GM18861 (cell line): ENCODE results near the gene ST3GAL4.

Source experiments
- ATAC-seq: cut with Tn5 transposase; IDR thresholded peaks from one replicate; pipeline ENCODE4 v1.9.1; 2021; ENCODE audit not compliant: unreplicated experiment

ST3GAL4 gene

DNA sequence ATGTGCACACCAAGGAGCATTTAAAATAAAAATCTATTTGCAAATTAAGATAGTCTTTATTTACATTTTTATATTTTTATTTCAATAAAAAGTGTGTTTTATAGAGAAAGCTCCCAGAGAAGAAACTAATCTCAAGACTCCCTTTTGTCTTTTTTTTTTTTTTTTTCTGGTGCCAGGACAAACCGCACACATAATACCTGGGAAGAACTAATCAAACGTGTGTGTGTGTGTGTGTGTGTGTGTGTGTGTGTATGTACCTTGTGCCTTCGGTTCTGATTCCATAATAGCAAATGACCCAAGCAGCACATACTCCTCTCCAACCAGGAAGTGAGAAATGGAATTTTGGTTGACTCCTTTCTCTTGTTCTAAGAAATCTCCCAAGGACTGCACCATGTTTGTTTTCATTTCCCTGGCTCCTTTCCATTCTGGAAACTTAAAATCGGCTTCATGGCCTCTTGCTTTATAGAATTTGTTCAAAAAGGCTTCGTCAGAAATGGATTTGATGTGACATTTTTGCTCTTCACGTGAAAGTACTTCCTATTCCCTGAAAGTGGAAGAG is 65.3 kb downstream of the ST3GAL4 start:
- no peak for ATAC-seq

- no peak for ATAC-seq
Observed at GRCh38 chr11:126421271-126421671, 65.8 kb downstream of the ST3GAL4 start.

DNA sequence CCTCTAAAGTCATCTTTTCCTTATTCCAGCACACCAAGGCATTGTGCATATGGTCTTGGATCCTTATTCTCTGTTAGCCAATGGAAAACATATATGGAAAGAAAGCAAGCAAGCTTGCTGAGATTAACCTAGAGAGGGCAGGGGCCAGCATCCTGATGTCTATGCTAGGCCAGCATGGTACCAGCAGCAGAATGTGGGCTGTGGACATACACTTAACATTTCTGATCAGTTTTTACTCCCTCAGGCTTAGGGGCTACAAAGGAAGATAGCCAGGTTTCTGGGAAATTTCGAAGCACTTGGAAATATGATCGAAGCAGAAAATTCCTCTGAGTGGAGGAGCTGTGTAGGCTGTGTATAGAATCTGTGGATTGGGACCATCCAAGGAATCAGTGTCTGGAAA is 67.0 kb downstream of the ST3GAL4 start:
- no peak for ATAC-seq

DNA sequence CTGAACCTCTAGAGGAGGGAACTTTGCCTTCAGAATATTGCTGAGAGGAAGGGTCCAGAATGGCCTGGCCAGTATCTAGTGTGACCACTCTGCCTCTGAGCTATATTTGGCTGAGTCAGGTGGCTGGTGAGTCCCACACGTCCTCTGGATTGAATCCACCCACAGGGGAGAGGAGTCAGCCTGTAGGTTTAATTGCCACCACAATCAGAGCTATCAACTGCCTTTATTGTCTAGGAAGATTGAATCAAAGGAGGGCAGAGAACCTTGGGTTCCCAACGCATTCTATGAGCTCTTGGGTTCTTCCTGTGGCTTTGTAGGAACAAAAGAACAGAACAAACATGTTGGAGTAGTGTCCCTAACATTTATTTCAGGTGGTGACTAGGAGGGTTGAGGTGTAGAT is 67.7 kb downstream of the ST3GAL4 start:
- no peak for ATAC-seq

DNA sequence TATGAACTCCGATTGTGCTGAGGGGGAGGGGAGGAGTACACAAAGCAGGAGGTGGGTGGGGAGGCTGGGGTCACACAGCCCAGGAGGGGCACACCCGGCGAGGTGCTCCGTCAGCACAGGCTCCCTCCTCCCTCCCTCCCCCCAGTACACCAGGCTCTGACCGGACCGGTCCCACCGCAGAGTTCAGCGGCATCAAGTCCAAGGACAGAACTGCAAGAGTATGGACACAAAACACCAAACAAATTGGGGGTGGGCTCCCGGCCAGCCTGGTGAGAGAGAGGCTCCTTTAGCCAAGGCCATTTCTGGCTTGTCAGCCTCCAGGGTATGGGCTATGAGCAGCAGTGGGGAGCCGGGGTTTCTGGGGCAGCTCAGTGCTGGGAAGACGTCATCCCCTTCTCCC is 68.3 kb downstream of the ST3GAL4 start:
- no peak for ATAC-seq

GRCh38 chr11:126424471-126425039 is 69.1 kb downstream of the ST3GAL4 start:
- no peak for ATAC-seq

- ATAC-seq: no peak
Observed at GRCh38 chr11:126426106-126426505, 70.6 kb downstream of the ST3GAL4 start.

DNA sequence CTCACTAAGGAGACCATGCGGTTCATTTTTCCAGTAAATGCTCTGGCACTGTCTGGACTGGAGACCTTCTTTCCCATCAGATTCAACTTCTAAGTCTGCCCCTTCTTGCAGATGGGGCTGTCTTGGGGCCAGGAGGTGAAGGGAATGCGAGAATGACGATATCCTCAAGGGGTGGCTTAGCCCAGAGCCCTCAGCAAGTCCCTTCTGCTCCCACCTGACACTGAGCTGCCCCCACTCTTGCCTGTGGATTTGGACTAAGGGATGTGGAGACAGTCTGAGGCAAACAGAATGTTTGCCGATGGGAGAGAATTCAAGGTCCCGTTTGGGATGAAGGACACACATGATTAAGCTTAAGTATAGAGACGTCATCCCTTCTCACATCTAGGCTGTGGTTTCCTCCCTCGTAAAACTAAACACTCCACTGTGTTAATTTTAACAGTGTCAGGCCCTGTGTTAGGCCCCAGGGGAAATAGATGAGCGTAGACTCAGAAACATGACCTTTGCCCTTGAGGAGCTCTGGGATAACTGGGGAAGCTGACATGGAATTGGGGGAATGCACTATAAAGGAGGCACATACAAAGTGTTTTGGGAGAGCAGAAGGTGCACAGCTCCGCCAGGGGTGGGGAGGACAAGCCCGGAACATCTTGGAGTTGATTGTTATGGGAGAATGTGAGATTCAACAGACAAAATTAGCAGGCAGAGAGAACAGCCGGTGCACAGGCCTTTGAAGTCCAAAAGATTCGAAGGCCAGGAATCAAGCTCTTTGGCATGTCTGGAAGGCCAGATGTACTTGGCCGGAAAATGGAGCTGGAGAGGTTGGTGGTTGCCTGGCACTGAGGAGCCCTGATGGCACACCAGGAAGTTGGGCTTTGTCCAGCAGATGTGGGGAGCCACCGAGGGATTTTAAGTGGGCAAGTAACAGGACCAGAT is 71.6 kb downstream of the ST3GAL4 start:
- peak; percentile 59 for ATAC-seq

DNA sequence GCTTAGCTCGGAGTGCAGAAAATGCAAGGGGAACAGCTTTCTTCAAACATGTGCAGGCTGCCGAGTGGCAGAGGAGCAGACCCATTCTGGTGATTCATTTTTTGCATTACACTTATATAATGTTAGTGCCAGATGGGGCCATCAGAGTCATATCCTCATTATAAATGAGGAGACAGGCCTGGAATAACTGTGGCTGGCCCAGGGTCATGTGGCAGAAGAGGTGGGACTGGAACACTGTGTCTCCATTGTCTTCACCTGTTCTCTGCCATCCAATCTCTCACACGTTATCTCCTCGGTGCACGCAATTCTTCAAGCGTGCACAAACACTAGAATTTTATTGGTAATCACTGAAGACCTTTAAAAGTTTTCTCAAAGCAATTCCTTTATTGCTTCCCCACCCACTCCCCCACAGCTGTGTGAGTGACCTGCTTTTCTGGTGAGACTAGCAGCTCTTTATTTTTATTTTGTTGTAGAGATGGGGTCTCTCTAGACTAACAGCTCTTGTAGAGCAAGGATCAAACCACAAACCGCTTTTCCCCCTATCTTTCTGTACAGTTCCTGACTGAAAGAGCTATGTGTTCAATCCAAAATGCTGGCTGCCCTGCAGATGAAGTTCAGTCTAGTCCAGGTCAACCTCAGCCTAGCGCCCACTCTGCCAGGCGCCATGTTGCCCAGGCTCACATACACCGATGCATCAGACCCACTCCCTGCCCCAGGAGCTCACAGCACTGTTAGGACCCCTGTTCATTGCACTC is 75.3 kb downstream of the ST3GAL4 start:
- ATAC-seq: no peak

GRCh38 chr11:126431401-126432064 is 76.0 kb downstream of the ST3GAL4 start:
- ATAC-seq: no peak

DNA sequence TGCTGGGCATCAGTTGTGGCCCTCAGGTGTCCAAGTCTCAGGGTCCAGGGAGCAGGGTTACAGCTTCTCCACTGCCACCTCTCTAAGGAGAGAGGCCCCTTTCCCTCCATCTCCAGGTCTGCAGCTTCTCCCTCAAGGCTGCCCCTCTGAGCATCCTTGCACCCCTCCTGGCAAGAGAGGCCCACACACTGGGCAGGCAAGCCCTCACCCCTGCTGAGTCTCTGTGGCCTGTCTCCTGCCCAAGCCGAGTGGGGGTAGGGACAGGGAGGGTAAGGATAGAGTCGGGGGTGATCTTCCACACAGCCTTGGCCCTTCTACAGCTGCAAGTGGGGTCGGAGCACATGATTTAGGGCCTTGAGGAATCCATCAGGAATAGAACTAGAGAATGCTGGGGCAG is 76.6 kb downstream of the ST3GAL4 start:
- no peak for ATAC-seq

GRCh38 chr11:126432525-126432924 is 77.0 kb downstream of the ST3GAL4 start:
- ATAC-seq: no peak

- ATAC-seq: no peak
Observed at GRCh38 chr11:126433244-126433846, 77.9 kb downstream of the ST3GAL4 start.

- no peak for ATAC-seq
Observed at GRCh38 chr11:126433989-126434949, 78.8 kb downstream of the ST3GAL4 start.

- ATAC-seq: no peak
Observed at GRCh38 chr11:126434950-126435335, 79.5 kb downstream of the ST3GAL4 start.

GRCh38 chr11:126436209-126436755 is 80.8 kb downstream of the ST3GAL4 start:
- no peak for ATAC-seq

GRCh38 chr11:126437731-126438130 is 82.2 kb downstream of the ST3GAL4 start:
- no peak for ATAC-seq

DNA sequence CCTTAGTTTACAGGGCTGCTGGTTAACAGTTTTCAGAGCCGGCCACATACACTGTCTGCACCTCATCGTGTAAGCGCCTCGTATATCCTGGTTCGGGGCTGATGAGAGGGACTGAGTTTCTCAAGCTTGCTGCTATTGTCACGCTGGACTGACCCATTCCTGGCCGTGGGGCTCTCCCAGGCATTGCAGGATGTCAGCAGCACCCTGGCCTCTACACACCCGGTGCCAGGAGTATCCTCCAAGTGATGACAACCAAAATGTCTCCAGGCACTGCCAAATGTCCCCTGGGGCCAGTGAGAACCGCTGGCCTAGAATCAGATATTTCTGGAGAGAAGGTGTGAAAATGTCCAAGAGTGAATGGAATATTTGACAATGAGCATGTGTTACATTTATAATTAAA is 82.8 kb downstream of the ST3GAL4 start:
- no peak for ATAC-seq

DNA sequence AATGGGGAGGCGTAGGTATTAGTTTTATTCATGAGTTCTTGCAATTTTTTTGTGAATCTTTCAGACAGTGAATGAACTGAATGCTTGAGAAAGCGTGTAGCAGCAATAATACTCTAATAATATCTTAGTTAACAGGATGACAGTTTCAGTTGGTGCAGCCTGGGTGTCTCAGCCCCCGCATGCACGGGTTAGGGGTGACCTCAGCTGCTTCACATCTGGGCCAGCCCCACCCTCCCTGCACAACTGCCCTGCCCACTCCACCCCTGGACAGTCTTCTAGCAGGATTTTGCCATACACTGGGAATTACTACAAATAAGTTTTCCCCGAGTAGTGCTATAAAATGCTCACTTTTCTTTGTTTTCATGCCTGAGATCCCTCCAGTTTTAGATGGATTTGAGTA is 83.2 kb downstream of the ST3GAL4 start:
- no peak for ATAC-seq
